MCF 10A (cell line): Measurements from ENCODE around the gene ARHGAP4. TPM values are rescaled to one million over a fixed set of nuclear protein-coding genes. Genes with fewer than 3 reads are reported as not detected.

Experiments used
- BruUV-seq: library from RNA; stranded (reverse); fragments of 400-500 nt; replicated peaks from 2 replicates; lab custom pipeline; 2021; lab: Mats Ljungman, UMichigan
- CTCF ChIA-PET: fragments of 300-600 bp; sonication (Branson Sonifier 250); formaldehyde crosslinking; extraction: SDS; loops from one replicate; lab custom pipeline; 2021; ENCODE audit warnings: antibody characterized with exemption, inconsistent platforms; lab: Yijun Ruan, JAX
- POLR2A ChIA-PET: fragments of 300-600, 350-650 bp; sonication (Branson Sonifier 250); formaldehyde crosslinking; extraction: SDS; loops from one replicate; lab custom pipeline; 2020; ENCODE audit warnings: antibody characterized with exemption, inconsistent platforms; lab: Yijun Ruan, JAX
- DNase-seq: peaks from one replicate; pipeline ENCODE4 v3.0.0-alpha.2; 2018; ENCODE audit not compliant: unreplicated experiment
- H3K27ac Mint-ChIP-seq: one replicate; pipeline ENCODE4 v1.8.0; 2022; ENCODE audit warnings: mild to moderate bottlenecking, low read depth, mixed read lengths; ENCODE audit not compliant: unreplicated experiment
- H3K27me3 Mint-ChIP-seq: one replicate; pipeline ENCODE4 v1.8.0; 2022; ENCODE audit warnings: mixed read lengths; ENCODE audit not compliant: insufficient read depth, unreplicated experiment
- H3K36me3 Mint-ChIP-seq: one replicate; pipeline ENCODE4 v1.8.0; 2022; ENCODE audit warnings: mild to moderate bottlenecking, moderate library complexity, mixed read lengths; ENCODE audit not compliant: insufficient read depth, unreplicated experiment
- H3K4me1 Mint-ChIP-seq: one replicate; pipeline ENCODE4 v1.8.0; 2022; ENCODE audit warnings: mixed read lengths; ENCODE audit not compliant: insufficient read depth, unreplicated experiment
- H3K4me3 Mint-ChIP-seq: one replicate; pipeline ENCODE4 v1.8.0; 2022; ENCODE audit warnings: mild to moderate bottlenecking, moderate library complexity, mixed read lengths; ENCODE audit not compliant: unreplicated experiment
- H3K9me3 Mint-ChIP-seq: one replicate; pipeline ENCODE4 v1.8.0; 2022; ENCODE audit warnings: mixed read lengths; ENCODE audit not compliant: unreplicated experiment
- CTCF ChIP-seq: fragments of 200-600 bp; IDR thresholded peaks from one replicate; pipeline ENCODE4 v1.8.0; 2022; ENCODE audit warnings: antibody characterized with exemption, mild to moderate bottlenecking; ENCODE audit not compliant: unreplicated experiment
- intact Hi-C: fragments of 100-400 bp; cut with micrococcal nuclease; formaldehyde crosslinking; loops from 2 replicates; pipeline ENCODE4 v1.14.1; 2022
- total RNA-seq: library from RNA; stranded (reverse); gene quantifications from 2 replicates; pipeline ENCODE4 v1.2.3, GENCODE V29; 2022

The ARHGAP4 gene
- total RNA-seq, 1 experiment from 2014 or later = 2.3 TPM

GRCh38 chrX:153869473-153870287, 56.4 kb downstream of the ARHGAP4 start:
- no peak overlapping the region for H3K4me3 Mint-ChIP-seq
- no peaks in the 10 kb centered on the region for H3K36me3 Mint-ChIP-seq
- no peak for TF ChIP-seq CTCF
- no peak for DNase-seq
- BruUV-seq = no TSS peak
- no peak overlapping the region for H3K27ac Mint-ChIP-seq
- ChIA-PET POLR2A (no interaction called here), CTCF (no interaction called here)
- intact Hi-C loops = no loop called here
- H3K27me3 Mint-ChIP-seq = peaks cover 20% of the 10 kb centered on the region
- H3K4me1 Mint-ChIP-seq = no peaks in the 10 kb centered on the region
- no peaks in the 10 kb centered on the region for H3K9me3 Mint-ChIP-seq

GRCh38 chrX:153868576-153869472, 57.2 kb downstream of the ARHGAP4 start:
- BruUV-seq = no TSS peak
- Mint-ChIP-seq H3K9me3 (no peaks in the 10 kb centered on the region), H3K4me1 (no peaks in the 10 kb centered on the region), H3K27me3 (peaks cover 14% of the 10 kb centered on the region), H3K27ac (no peak overlapping the region), H3K36me3 (no peaks in the 10 kb centered on the region), H3K4me3 (no peak overlapping the region)
- intact Hi-C loops = no loop called here
- ChIA-PET CTCF (no interaction called here), POLR2A (no interaction called here)
- no peak for TF ChIP-seq CTCF
- DNase-seq = no peak

GRCh38 chrX:153867671-153868070, 58.4 kb downstream of the ARHGAP4 start:
- Mint-ChIP-seq H3K9me3 (no peaks in the 10 kb centered on the region), H3K4me3 (no peak overlapping the region), H3K4me1 (no peaks in the 10 kb centered on the region), H3K27me3 (peaks cover 8% of the 10 kb centered on the region), H3K27ac (no peak overlapping the region), H3K36me3 (no peaks in the 10 kb centered on the region)
- DNase-seq = no peak
- intact Hi-C loops = no loop called here
- TF ChIP-seq CTCF = no peak
- CTCF ChIA-PET = interaction anchor here (0.6 kb wide), 1 partner anchor 361 kb away, joined by 3 read pairs; no protein-coding TSS in a partner anchor
- no TSS peak for BruUV-seq
- POLR2A ChIA-PET = no interaction called here

- H3K36me3 Mint-ChIP-seq = no peaks in the 10 kb centered on the region
- TF ChIP-seq CTCF = no peak
- no peaks in the 10 kb centered on the region for H3K4me1 Mint-ChIP-seq
- no peak overlapping the region for H3K27ac Mint-ChIP-seq
- ChIA-PET CTCF (interaction anchor here (0.6 kb wide), 1 partner anchor 78 kb away, joined by 3 read pairs; no protein-coding TSS in a partner anchor), POLR2A (no interaction called here)
- intact Hi-C loops = no loop called here
- H3K27me3 Mint-ChIP-seq = peaks cover 3% of the 10 kb centered on the region
- no peak for DNase-seq
- H3K9me3 Mint-ChIP-seq = no peaks in the 10 kb centered on the region
- no peak overlapping the region for H3K4me3 Mint-ChIP-seq
- no TSS peak for BruUV-seq
These were observed 58.9 kb downstream of the ARHGAP4 start for GRCh38 chrX:153867139-153867538.
